ENCODE data around the gene LRRC71.

- TF ChIP-seq CTCF (IDR thresholded peaks at IDR 0.05; ENCODE audit: low read depth, low read length) (peak; percentile 42), POLR2A (IDR thresholded peaks at IDR 0.05; ENCODE audit: extremely low read depth, insufficient read length) (no peak)
Observed at GRCh38 chr1:156920233-156921052, at the start of gene LRRC71.
